HCT116 (cell line): ENCODE measurements around the gene SLC27A1. TPM values are rescaled to one million over a fixed set of nuclear protein-coding genes. Genes with fewer than 3 reads are reported as not detected.

Experiments used
- ATAC-seq: fragments of 200-7000 bp; cut with Tn5 transposase; 2 replicates; pipeline ENCODE4 v1.9.1; 2020; ENCODE audit warnings: mild to moderate bottlenecking, moderate library complexity
- BruUV-seq: library from RNA; stranded (reverse); fragments of 400-500 nt; replicated peaks from 2 replicates; lab custom pipeline; 2021; lab: Mats Ljungman, UMichigan
- CTCF ChIA-PET: fragments of 300-600 bp; sonication (Branson Sonifier 250); formaldehyde crosslinking; loops from one replicate; lab custom pipeline; 2021; ENCODE audit warnings: antibody characterized with exemption; lab: Charles Lee
- POLR2A ChIA-PET: fragments of 300-600, 350-600 bp; sonication (Branson Sonifier 250); formaldehyde crosslinking; loops from one replicate; lab custom pipeline; 2021; ENCODE audit warnings: antibody characterized with exemption; lab: Charles Lee
- RAD21 ChIA-PET, 2 experiments: fragments of 300-600 bp; sonication (Branson Sonifier 250); formaldehyde crosslinking; loops; one replicate each; lab custom pipeline; 2023; ENCODE audit warnings: low total read pairs in 2 of 2; ENCODE audit not compliant: uncharacterized antibody in 2 of 2, unreplicated experiment in 2 of 2, low non-redundant PET in 1 of 2; lab: Charles Lee
- DNase-seq: peaks from one replicate; pipeline ENCODE4 v3.0.0-alpha.2; 2010; ENCODE audit warnings: low read depth, low spot score
- H2AFZ ChIP-seq: fragments of 200-600 bp; shearing (Covaris generic), sonication (generic); 2 replicates; pipeline ENCODE4 v1.6.1; 2017; ENCODE audit warnings: low read depth, mixed run types, mixed read lengths, antibody characterized with exemption, low read length; ENCODE audit not compliant: poor library complexity, severe bottlenecking
- H3K27ac ChIP-seq: 2 replicates; pipeline ENCODE4 v1.5.1; 2012; ENCODE audit warnings: low read depth, low read length
- H3K27me3 ChIP-seq: fragments of 200-600 bp; sonication (generic); 2 replicates; pipeline ENCODE4 v1.6.1; 2016; ENCODE audit warnings: mixed run types, low read length, mixed read lengths; ENCODE audit not compliant: insufficient read depth
- H3K36me3 ChIP-seq, 2 experiments: fragments of 200-500 bp in 1 of 2; fragments of 200-600 bp in 1 of 2; sonication (Bioruptor generic) in 1 of 2; sonication (generic) in 1 of 2; 2 replicates each; pipeline versions ENCODE4 v1.5.1 to v1.6.1; 2014 to 2016; ENCODE audit warnings: low read length in 2 of 2, inconsistent platforms in 1 of 2, mixed read lengths in 1 of 2, mixed run types in 1 of 2; ENCODE audit not compliant: insufficient read depth in 2 of 2, control insufficient read depth in 1 of 2
- H3K4me1 ChIP-seq, 2 experiments: fragments of 200-600 bp in 1 of 2; sonication (generic) in 1 of 2; 2 replicates each; pipeline versions ENCODE4 v1.5.1 to v1.6.1; 2012 to 2017; ENCODE audit warnings: low read length in 2 of 2, inconsistent platforms in 1 of 2, mild to moderate bottlenecking in 1 of 2, mixed read lengths in 1 of 2, mixed run types in 1 of 2, moderate library complexity in 1 of 2; ENCODE audit not compliant: insufficient read depth in 2 of 2, control insufficient read depth in 1 of 2
- H3K4me2 ChIP-seq: fragments of 200-600 bp; sonication (generic); 2 replicates; pipeline ENCODE4 v1.6.1; 2017; ENCODE audit warnings: mixed run types, low read length, mixed read lengths
- H3K4me3 ChIP-seq, 2 experiments: fragments of 200-600 bp in 1 of 2; sonication (generic) in 1 of 2; replicated peaks in 1 of 2; 2 replicates each; pipeline ENCODE4 v1.5.1; 2011 to 2016; ENCODE audit warnings: low read length in 2 of 2, control low read depth in 1 of 2, low read depth in 1 of 2, mild to moderate bottlenecking in 1 of 2, mixed read lengths in 1 of 2, mixed run types in 1 of 2
- H3K79me2 ChIP-seq: fragments of 200-600 bp; sonication (generic); 2 replicates; pipeline ENCODE4 v1.6.1; 2017; ENCODE audit warnings: mild to moderate bottlenecking, mixed run types, low read length, moderate library complexity, mixed read lengths; ENCODE audit not compliant: insufficient read depth
- H3K9ac ChIP-seq: fragments of 200-600 bp; sonication (generic); 2 replicates; pipeline ENCODE4 v1.6.1; 2016; ENCODE audit warnings: low read length, mixed read lengths
- H3K9me2 ChIP-seq: fragments of 200-600 bp; sonication (generic), shearing (Covaris generic); 2 replicates; pipeline ENCODE4 v1.6.1; 2017; ENCODE audit warnings: mixed run types, mild to moderate bottlenecking, moderate library complexity; ENCODE audit not compliant: insufficient read depth
- H3K9me3 ChIP-seq, 2 experiments: fragments of 200-500 bp in 1 of 2; fragments of 200-600 bp in 1 of 2; sonication (Bioruptor generic) in 1 of 2; sonication (generic) in 1 of 2; 2 replicates each; pipeline ENCODE4 v1.6.1; 2014 to 2017; ENCODE audit warnings: low read length in 2 of 2, mixed read lengths in 2 of 2, inconsistent platforms in 1 of 2, low read depth in 1 of 2, mild to moderate bottlenecking in 1 of 2, mixed run types in 1 of 2, moderate library complexity in 1 of 2; ENCODE audit not compliant: control insufficient read depth in 1 of 2, insufficient read depth in 1 of 2
- H4K20me1 ChIP-seq: fragments of 200-600 bp; sonication (generic), shearing (Covaris generic); 2 replicates; pipeline ENCODE4 v1.6.1; 2017; ENCODE audit warnings: mixed run types, mild to moderate bottlenecking, moderate library complexity; ENCODE audit not compliant: insufficient read depth
- ATF3 ChIP-seq: IDR thresholded peaks from 2 replicates; pipeline ENCODE4 v1.6.1; 2012
- CTCF ChIP-seq, 3 experiments: fragments of 200-600 bp in 1 of 3; sonication (generic) in 1 of 3; IDR thresholded peaks in 2 of 3; conservative IDR thresholded peaks in 1 of 3; 2 replicates each; pipeline ENCODE4 v1.5.1; 2012 to 2017; ENCODE audit warnings: low read depth in 2 of 3, low read length in 2 of 3, antibody characterized with exemption in 1 of 3, borderline replicate concordance in 1 of 3, control low read depth in 1 of 3, mild to moderate bottlenecking in 1 of 3, mixed read lengths in 1 of 3, mixed run types in 1 of 3, moderate library complexity in 1 of 3; ENCODE audit not compliant: insufficient read depth in 1 of 3
- ELF1 ChIP-seq: IDR thresholded peaks from 2 replicates; pipeline ENCODE4 v1.6.1; 2012; ENCODE audit warnings: low read depth, borderline replicate concordance
- EZH2 ChIP-seq: fragments of 200-600 bp; sonication (generic); IDR thresholded peaks from 2 replicates; pipeline ENCODE4 v1.6.1; 2017; ENCODE audit warnings: antibody characterized with exemption, mixed run types
- EZH2phosphoT487 ChIP-seq: fragments of 200-600 bp; IDR thresholded peaks from 2 replicates; pipeline ENCODE4 v1.6.1; 2018; ENCODE audit warnings: antibody characterized with exemption, borderline replicate concordance
- MAX ChIP-seq: IDR thresholded peaks from 2 replicates; pipeline ENCODE4 v1.6.1; 2012
- POLR2A ChIP-seq: IDR thresholded peaks from 2 replicates; pipeline ENCODE4 v1.7.0; 2011; ENCODE audit warnings: borderline replicate concordance; ENCODE audit not compliant: insufficient read depth, insufficient read length; ENCODE audit errors: extremely low read depth
- RAD21 ChIP-seq: IDR thresholded peaks from 2 replicates; pipeline ENCODE4 v1.6.1; 2012; ENCODE audit warnings: low read depth, mild to moderate bottlenecking
- SIN3A ChIP-seq: IDR thresholded peaks from 2 replicates; pipeline ENCODE4 v1.6.1; 2012; ENCODE audit warnings: low read depth
- SRF ChIP-seq: IDR thresholded peaks from 2 replicates; pipeline ENCODE4 v1.6.1; 2012; ENCODE audit warnings: low read depth
- YY1 ChIP-seq: IDR thresholded peaks from 2 replicates; pipeline ENCODE4 v1.6.1; 2011; ENCODE audit warnings: low read length, low read depth, moderate library complexity, mild to moderate bottlenecking; ENCODE audit not compliant: insufficient replicate concordance; ENCODE audit errors: extremely low read depth
- ZBTB33 ChIP-seq: IDR thresholded peaks from 2 replicates; pipeline ENCODE4 v1.6.1; 2011; ENCODE audit warnings: mild to moderate bottlenecking, low read length, moderate library complexity; ENCODE audit not compliant: insufficient replicate concordance; ENCODE audit errors: extremely low read depth
- ZNF274 ChIP-seq: fragments of 200-500 bp; sonication (Bioruptor generic); IDR thresholded peaks from 2 replicates; pipeline ENCODE4 v1.6.1; 2014; ENCODE audit warnings: mild to moderate bottlenecking, low read depth, low read length, inconsistent platforms
- intact Hi-C: fragments of 100-400 bp; cut with micrococcal nuclease; formaldehyde crosslinking; loops from 2 replicates; pipeline ENCODE4 v1.10.0; 2022
- total RNA-seq: library from RNA; stranded (reverse); gene quantifications from one replicate; pipeline ENCODE4 v1.2.1, GENCODE V29; 2021; ENCODE audit not compliant: unreplicated experiment

SLC27A1 gene
- total RNA-seq, 1 experiment from 2014 or later = 22.5 TPM

GRCh38 chr19:17529239-17530158 lies 59.2 kb downstream of the SLC27A1 start:
- TF ChIP-seq CTCF (IDR thresholded peaks at IDR 0.05 in 2 of 3, conservative IDR thresholded peaks at IDR 0.05 in 1 of 3; ENCODE audit: borderline replicate concordance in 1 of 3, insufficient read depth in 1 of 3, low read depth in 2 of 3, low read length in 2 of 3) = no peak
- H4K20me1 ChIP-seq = no peaks in the 10 kb centered on the region
- H3K36me3 ChIP-seq = no peaks in the 10 kb centered on the region
- no peak for ATAC-seq
- H3K9me2 ChIP-seq = no peaks in the 10 kb centered on the region
- intact Hi-C loops = no loop called here
- ChIA-PET POLR2A (interaction anchor here (0.7 to 1.5 kb wide), 4 partner anchors 21 to 330 kb away, joined by 3 to 4 read pairs (median 4); no protein-coding TSS in a partner anchor), RAD21 (no interaction called here), CTCF (no interaction called here)
- H3K9ac ChIP-seq = no peak overlapping the region
- H3K9me3 ChIP-seq = no peaks in the 10 kb centered on the region
- H3K4me2 ChIP-seq = no peak overlapping the region
- H3K4me3 ChIP-seq = no peak overlapping the region
- peaks cover 3 to 5% of the 10 kb centered on the region in 2 experiments; a peak in 2 of 4 replicates for H3K4me1 ChIP-seq
- H3K27me3 ChIP-seq = no peaks in the 10 kb centered on the region
- no peak overlapping the region for H2AFZ ChIP-seq
- H3K27ac ChIP-seq = no peak overlapping the region
- no TSS peak for BruUV-seq
- no peaks in the 10 kb centered on the region for H3K79me2 ChIP-seq
- DNase-seq = no peak

GRCh38 chr19:17530586-17530985 lies 60.3 kb downstream of the SLC27A1 start:
- Histone ChIP-seq H2AFZ (no peak overlapping the region), H3K4me1 (peaks cover 3 to 5% of the 10 kb centered on the region in 2 experiments; a peak in 2 of 4 replicates), H3K27me3 (no peaks in the 10 kb centered on the region), H4K20me1 (no peaks in the 10 kb centered on the region), H3K4me2 (no peak overlapping the region), H3K9me3 (no peaks in the 10 kb centered on the region), H3K9ac (no peak overlapping the region), H3K27ac (no peak overlapping the region), H3K9me2 (no peaks in the 10 kb centered on the region), H3K36me3 (no peaks in the 10 kb centered on the region), H3K79me2 (no peaks in the 10 kb centered on the region), H3K4me3 (no peak overlapping the region)
- DNase-seq (no peak), ATAC-seq (no peak)
- ChIA-PET RAD21 (no interaction called here), POLR2A (interaction anchor here (0.6 to 1.4 kb wide), 2 partner anchors 236 to 329 kb away, joined by 3 to 4 read pairs; no protein-coding TSS in a partner anchor), CTCF (interaction anchor here (0.8 kb wide), 1 partner anchor 43 kb away, joined by 3 read pairs; no protein-coding TSS in a partner anchor)
- BruUV-seq = no TSS peak
- intact Hi-C loops = no loop called here
- TF ChIP-seq ELF1 (no peak), ZBTB33 (no peak), SRF (no peak), RAD21 (no peak), YY1 (no peak), EZH2 (no peak), MAX (no peak), ZNF274 (no peak), ATF3 (no peak), POLR2A (no peak), EZH2phosphoT487 (no peak), SIN3A (no peak)
